Choroid plexus epithelial cell (primary cell): ENCODE measurements around the gene MOV10L1.
A peak's percentile ranks its signal among the peaks of the same experiment; 100 is the strongest.

Experiments used
- DNase-seq: peaks from one replicate; pipeline ENCODE4 v3.0.0-alpha.2; 2010; ENCODE audit warnings: low read depth
- H3K4me3 ChIP-seq: 2 replicates; pipeline ENCODE4 v1.5.1; 2011; ENCODE audit warnings: low read depth, mild to moderate bottlenecking, control low read depth, low read length, moderate library complexity
- TF ChIP-seq, protein P1 (sequence below): conservative IDR thresholded peaks from 2 replicates; pipeline ENCODE4 v1.5.1; 2011; ENCODE audit warnings: low read depth, mild to moderate bottlenecking, control low read depth, inconsistent platforms, low read length, moderate library complexity

MOV10L1 gene

GRCh38 chr22:50138041-50138440 is 48.2 kb downstream of the MOV10L1 start:
- DNase-seq = no peak
- TF ChIP-seq, protein P1, sequence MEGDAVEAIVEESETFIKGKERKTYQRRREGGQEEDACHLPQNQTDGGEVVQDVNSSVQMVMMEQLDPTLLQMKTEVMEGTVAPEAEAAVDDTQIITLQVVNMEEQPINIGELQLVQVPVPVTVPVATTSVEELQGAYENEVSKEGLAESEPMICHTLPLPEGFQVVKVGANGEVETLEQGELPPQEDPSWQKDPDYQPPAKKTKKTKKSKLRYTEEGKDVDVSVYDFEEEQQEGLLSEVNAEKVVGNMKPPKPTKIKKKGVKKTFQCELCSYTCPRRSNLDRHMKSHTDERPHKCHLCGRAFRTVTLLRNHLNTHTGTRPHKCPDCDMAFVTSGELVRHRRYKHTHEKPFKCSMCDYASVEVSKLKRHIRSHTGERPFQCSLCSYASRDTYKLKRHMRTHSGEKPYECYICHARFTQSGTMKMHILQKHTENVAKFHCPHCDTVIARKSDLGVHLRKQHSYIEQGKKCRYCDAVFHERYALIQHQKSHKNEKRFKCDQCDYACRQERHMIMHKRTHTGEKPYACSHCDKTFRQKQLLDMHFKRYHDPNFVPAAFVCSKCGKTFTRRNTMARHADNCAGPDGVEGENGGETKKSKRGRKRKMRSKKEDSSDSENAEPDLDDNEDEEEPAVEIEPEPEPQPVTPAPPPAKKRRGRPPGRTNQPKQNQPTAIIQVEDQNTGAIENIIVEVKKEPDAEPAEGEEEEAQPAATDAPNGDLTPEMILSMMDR = no peak

DNA sequence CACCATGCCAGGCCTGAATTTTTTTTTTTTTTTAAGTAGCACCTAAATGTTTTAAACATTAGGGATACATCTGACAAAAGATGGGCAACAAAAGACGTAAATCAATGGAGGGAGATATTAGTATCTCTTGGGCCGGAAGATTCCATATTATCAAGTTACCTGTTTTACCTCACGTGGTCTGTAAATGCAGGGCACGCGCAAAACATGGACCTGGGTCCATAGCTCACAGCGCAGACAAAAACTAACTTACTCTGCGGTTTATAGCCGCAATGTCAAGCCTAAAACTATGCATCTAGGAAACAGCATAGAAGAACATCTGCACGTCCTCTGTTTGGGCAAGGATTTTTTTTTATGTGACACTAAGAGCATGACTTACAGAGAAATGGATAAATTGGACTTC is 49.2 kb downstream of the MOV10L1 start:
- no peak overlapping the region for H3K4me3 ChIP-seq
- TF ChIP-seq, protein P1 = no peak
- DNase-seq = no peak

More at GRCh38 chr22:50138041-50138440, 48.2 kb downstream of the MOV10L1 start:
- H3K4me3 ChIP-seq = no peak overlapping the region

DNA sequence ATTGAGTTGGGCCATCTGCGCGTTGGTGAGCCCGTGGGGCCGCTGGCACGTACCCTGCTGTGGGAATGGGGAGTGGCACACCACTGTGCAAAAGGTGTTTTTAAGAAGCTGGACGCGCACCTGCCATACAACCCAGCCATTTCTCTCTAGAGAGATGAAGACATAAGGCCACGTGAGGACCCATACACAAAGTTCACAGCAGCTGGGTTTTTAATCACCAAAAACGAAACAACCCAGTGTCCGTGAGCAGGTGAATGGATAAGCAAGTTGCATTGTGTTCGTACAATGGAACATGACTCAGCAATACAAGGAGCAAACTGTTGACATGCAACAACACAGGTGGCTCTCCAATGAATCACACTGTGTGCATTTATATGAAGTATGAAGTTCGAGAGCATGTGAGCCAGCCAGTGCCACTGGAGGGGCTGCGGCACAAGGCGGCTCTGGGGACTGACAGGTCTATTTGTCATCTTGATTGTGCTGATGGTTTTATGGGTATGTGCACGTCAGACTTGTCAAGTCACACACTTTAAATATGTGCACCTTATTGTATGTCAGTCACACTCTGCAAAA is 50.1 kb downstream of the MOV10L1 start:
- H3K4me3 ChIP-seq = no peak overlapping the region
- no peak for DNase-seq
- TF ChIP-seq, protein P1 = no peak

DNA sequence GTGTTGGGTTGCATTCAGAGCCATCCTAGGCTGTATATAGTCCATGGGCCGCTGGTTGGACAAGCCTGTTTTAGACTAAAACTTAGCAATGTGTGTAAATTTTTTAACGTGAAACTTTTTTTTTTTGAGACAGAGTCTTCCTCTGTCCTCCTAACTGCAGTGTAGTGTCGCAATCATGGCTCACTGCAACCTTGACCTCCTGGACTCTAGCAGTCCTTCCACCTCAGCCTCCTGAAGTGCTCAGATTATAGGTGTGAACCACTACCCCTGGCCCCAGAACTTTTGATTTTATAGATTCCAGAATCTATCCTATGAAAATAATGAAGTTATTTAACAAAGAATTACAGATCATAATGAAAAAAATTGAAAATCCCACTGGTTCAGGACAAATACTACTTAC is 50.8 kb downstream of the MOV10L1 start:
- DNase-seq = peak; percentile 14
- no peak overlapping the region for H3K4me3 ChIP-seq
- TF ChIP-seq, protein P1 = no peak

DNA sequence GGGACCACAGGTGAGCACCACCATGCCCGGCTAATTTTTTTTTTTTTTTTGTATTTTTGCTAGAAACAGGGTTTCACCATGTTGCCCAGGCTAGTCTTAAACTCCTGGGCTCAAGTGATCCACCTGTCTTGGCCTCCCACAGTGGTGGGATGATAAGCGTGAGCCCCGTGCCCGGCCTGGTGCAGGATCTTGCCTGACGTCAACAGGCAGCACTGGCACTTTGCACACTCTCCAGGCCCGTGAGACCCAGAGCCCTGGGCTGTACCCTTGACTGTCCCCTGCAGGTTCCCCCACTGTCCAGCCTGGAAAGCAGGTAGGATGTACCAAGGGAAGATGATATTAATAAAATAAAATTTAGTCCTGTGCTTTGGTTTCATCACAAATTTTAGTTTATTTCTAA is 51.7 kb downstream of the MOV10L1 start:
- TF ChIP-seq, protein P1 = no peak
- no peak overlapping the region for H3K4me3 ChIP-seq
- DNase-seq = no peak

DNA sequence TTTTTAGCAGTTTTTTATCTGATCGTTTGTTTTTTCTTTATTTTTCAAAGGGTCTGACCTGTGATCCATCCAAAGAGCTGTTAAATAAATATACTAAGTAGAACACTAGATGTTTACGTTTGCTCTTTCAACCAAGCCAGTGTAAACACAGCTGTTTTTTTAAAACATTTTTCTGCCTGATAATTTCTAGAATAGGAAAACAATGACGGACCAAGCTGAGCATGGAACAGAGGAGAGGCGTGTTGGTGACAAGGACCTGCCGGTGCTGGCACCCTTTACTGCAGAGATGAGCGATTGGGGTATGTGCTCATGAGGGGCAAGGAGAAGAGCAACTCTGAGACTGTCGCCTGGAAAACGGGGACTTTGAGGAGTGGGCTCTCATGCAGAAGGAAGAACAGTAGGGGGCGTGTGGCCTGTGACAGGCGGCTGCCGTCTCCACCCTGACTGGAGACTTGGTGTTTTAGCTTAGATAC is 52.1 kb downstream of the MOV10L1 start:
- TF ChIP-seq, protein P1 = peak; percentile 22
- H3K4me3 ChIP-seq = no peak overlapping the region
- DNase-seq = peak; percentile 24

GRCh38 chr22:50143096-50143495 is 53.3 kb downstream of the MOV10L1 start:
- TF ChIP-seq, protein P1 = no peak
- H3K4me3 ChIP-seq = no peak overlapping the region
- no peak for DNase-seq
